ENCODE measurements around the gene KLHDC8A.

- no peak for TF ChIP-seq CTCF (conservative IDR thresholded peaks at IDR 0.05; ENCODE audit: low read depth, low read length)
- TF ChIP-seq EZH2 (IDR thresholded peaks at IDR 0.05; ENCODE audit: borderline replicate concordance, low read depth, low read length, poor library complexity, severe bottlenecking), result no peak
These were observed 55.4 kb downstream of the KLHDC8A start for GRCh38 chr1:205301205-205301821.
